Uterus (tissue), 2 donors: ENCODE results near the gene KRTAP12-1.

ENCODE experiments used
- CTCF ChIP-seq, 4 experiments: fragments of 200-600 bp in 2 of 4; fragments of 450-650 bp in 2 of 4; sonication (generic) in 2 of 4; IDR thresholded peaks; one replicate each; pipeline ENCODE4 v1.5.1; 2016 to 2019; ENCODE audit warnings: antibody characterized with exemption in 4 of 4, mild to moderate bottlenecking in 2 of 4, moderate library complexity in 1 of 4
- POLR2A ChIP-seq, 2 donors: fragments of 450-650 bp; IDR thresholded peaks; one replicate each; pipeline ENCODE4 v1.6.1; 2016; ENCODE audit warnings: antibody characterized with exemption in 2 of 2, mild to moderate bottlenecking in 1 of 2, moderate library complexity in 1 of 2

DNA sequence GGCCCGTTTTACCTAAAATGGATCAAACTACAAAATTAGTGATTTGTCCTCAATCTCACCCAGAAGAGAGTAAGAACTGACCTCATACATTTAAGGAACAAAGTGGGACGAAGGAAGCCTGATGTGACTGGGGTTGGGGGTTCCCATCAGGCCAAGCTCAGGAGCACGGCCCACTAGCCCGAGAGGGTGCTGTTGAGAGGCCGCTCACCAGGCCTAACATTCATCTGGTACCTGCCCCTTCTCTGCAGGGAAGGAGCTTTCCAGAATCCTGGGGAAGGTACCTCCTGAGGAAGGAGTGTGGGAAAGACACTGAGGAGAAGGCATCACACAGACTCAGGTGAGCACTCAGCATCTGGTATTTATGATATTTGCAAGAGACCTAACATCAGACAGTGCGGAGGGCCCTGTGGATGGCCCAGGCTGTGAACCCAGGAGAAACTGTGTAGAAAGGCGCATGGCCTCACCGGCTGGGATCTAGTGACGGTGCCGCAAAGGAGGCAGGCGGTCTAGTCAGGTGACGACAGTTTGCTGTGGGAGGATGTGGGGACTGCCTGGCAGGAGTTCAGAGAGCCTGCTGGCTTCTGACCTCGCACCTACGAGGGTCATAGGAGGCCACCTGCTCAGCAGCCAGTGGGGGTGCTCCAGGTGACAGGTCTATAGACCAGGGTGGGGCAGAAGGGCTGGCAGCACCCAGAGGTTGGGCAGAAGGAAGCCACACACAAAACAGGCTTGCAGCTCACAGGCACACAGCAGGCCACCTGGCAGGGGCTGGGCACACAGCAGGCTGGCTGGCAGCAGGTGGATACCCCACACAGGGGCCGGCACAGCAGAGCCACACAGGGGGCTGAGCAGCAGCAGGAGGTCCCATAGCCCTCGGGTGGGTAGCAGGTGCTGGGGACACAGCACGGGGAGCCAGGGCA lies 28.0 kb downstream of the KRTAP12-1 start:
- TF ChIP-seq CTCF (IDR thresholded peaks at IDR 0.05) (no peak), POLR2A (IDR thresholded peaks at IDR 0.05) (no peak)
